ENCODE measurements around the gene ADD2.

DNA sequence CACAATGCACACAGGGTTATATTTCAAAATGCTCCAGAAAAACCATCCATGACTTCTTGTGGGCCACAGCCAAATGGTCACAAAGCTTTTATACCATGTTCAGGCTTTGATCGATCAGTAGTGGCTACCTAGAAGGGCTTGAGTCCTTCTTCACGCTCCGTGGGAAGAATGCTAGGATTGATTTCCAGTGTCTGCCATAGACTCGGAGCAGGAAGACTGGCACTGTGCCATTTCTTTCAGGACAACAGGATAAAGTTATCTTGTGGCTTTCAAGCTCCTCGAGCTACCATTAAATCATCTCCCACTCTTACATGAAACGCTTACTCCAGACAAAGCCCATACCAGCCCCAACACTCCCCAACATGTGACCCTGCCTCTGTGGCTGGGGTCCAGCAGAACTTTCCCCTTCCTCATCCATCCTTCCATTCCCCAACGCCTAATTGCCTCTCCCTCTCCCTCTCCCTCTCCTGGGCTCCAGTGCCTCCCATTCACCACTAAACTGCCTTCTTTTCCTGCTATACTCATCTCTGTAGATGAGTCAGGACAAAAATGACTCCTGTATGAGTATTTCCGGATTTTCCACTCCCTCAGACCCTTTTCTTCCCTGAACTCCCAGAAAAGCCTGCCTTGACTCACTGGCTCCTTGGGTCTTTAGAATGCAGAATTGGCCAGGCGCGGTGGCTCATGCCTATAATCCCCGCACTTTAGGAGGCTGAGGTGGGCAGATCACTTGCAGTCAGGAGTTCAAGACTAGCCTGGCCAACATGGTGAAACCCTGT is 40.9 kb downstream of the ADD2 start:
- no peak for TF ChIP-seq CTCF (conservative IDR thresholded peaks at IDR 0.05; ENCODE audit: low read depth, low read length)
- TF ChIP-seq EZH2 (IDR thresholded peaks at IDR 0.05; ENCODE audit: borderline replicate concordance, low read depth, low read length, poor library complexity, severe bottlenecking): no peak
